Mucosa of stomach (tissue), 1 donor: ENCODE measurements around the gene CRHR2.

Experiments used
- H3K27me3 ChIP-seq: one replicate; pipeline ENCODE4 v1.7.0; 2013; ENCODE audit warnings: mild to moderate bottlenecking, low read length; ENCODE audit not compliant: control insufficient read depth, insufficient read depth
- H3K36me3 ChIP-seq: one replicate; pipeline ENCODE4 v1.7.0; 2013; ENCODE audit warnings: low read length; ENCODE audit not compliant: control insufficient read depth, insufficient read depth
- H3K4me1 ChIP-seq: one replicate; pipeline ENCODE4 v1.7.0; 2013; ENCODE audit warnings: mild to moderate bottlenecking, low read length; ENCODE audit not compliant: control insufficient read depth, insufficient read depth
- H3K4me3 ChIP-seq: one replicate; pipeline ENCODE4 v1.7.0; 2013; ENCODE audit warnings: low read length
- H3K9ac ChIP-seq: one replicate; pipeline ENCODE4 v1.7.0; 2013; ENCODE audit warnings: mild to moderate bottlenecking, low read length, moderate library complexity
- H3K9me3 ChIP-seq: one replicate; pipeline ENCODE4 v1.7.0; 2013; ENCODE audit warnings: mild to moderate bottlenecking, low read length, moderate library complexity; ENCODE audit not compliant: control insufficient read depth
- donor health status: Pancreatic carcinoma.

Gene CRHR2

GRCh38 chr7:30682212-30683083, at the start of gene CRHR2:
Gene CRHR2 (minus strand): TSS chr7:30682456. CDS start chr7:30682280, 176 bp downstream.
- Histone ChIP-seq H3K4me3 (no peak within 1 kb of the TSS), H3K27me3 (peaks cover 62% of the 10 kb centered on the region), H3K9me3 (no peaks in the 10 kb centered on the region), H3K36me3 (no peaks in the 10 kb centered on the region), H3K4me1 (peaks cover 8% of the 10 kb centered on the region), H3K9ac (no peak within 1 kb of the TSS)

DNA sequence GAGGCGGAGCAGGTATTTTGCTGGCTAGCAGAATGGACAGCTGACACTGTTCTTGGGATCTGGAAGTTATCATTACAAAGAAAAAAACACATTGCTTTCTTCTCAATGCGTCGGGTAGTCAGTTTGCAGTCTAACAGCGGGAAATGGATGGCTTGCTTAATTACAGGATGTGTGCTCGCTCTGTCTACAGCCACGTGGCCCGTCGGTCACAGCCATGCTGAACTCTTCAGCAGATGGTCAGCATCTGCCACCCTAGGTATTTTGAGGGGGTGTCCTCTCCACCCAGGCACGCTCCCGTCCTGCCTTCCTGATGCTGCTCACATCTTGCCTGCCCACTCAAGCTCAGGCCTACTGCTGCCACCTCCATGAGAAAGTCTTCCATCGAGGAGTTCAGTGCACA, 49.3 kb upstream of the CRHR2 start:
- Histone ChIP-seq H3K4me1 (no peaks in the 10 kb centered on the region), H3K9ac (no peak overlapping the region), H3K36me3 (no peaks in the 10 kb centered on the region), H3K4me3 (no peak overlapping the region), H3K9me3 (no peaks in the 10 kb centered on the region), H3K27me3 (peaks cover 5% of the 10 kb centered on the region)

- peaks cover 5% of the 10 kb centered on the region for H3K27me3 ChIP-seq
- H3K36me3 ChIP-seq = no peaks in the 10 kb centered on the region
- H3K9ac ChIP-seq = no peak overlapping the region
- H3K4me3 ChIP-seq = no peak overlapping the region
- no peaks in the 10 kb centered on the region for H3K4me1 ChIP-seq
- H3K9me3 ChIP-seq = no peaks in the 10 kb centered on the region
Measured at GRCh38 chr7:30730996-30731395, 48.7 kb upstream of the CRHR2 start.

DNA sequence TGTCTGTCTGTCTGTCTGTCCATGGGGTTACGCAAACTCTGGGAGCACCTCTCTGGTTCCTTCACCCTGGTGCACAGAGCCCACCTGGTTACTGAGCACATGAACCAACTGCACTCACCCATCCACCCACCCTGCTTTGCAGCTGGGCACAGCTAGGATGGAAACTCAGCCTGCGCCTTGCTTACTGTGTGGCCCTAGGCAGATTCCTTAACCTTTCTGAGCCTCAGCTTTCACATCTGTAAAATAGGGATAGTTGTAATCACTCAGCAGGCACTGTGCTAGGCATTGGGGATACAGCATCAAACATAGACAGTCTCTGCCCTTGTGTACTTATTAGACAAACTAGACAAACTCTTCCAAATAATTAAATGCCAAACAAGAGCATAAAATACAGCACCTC, 47.8 kb upstream of the CRHR2 start:
- H3K4me3 ChIP-seq = no peak overlapping the region
- no peaks in the 10 kb centered on the region for H3K36me3 ChIP-seq
- H3K27me3 ChIP-seq = peaks cover 9% of the 10 kb centered on the region
- H3K9me3 ChIP-seq = no peaks in the 10 kb centered on the region
- no peaks in the 10 kb centered on the region for H3K4me1 ChIP-seq
- H3K9ac ChIP-seq = no peak overlapping the region

DNA sequence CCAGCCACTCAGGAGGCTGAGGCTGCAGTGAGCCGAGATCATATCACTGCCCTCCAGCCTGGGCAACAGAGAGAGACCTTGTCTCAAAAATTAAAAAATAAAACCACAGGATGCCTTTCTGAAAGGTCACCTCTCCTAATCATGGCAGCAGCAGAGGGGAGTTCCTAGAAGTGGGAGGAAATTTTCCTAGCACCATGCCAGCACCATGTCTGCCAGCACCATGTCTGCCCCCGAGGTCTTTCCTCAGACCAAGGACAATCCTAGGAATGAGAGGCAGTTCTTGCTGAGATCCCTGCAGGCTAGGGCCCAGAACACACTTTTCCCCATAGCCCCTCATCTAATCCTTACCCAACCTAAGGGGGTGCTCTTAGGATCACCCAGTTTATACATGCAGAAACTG, 47.4 kb upstream of the CRHR2 start:
- H3K27me3 ChIP-seq = peaks cover 9% of the 10 kb centered on the region
- no peaks in the 10 kb centered on the region for H3K9me3 ChIP-seq
- no peaks in the 10 kb centered on the region for H3K4me1 ChIP-seq
- H3K36me3 ChIP-seq = no peaks in the 10 kb centered on the region
- no peak overlapping the region for H3K9ac ChIP-seq
- no peak overlapping the region for H3K4me3 ChIP-seq

GRCh38 chr7:30728591-30729100, 46.4 kb upstream of the CRHR2 start:
- H3K9ac ChIP-seq = no peak overlapping the region
- H3K27me3 ChIP-seq = peaks cover 9% of the 10 kb centered on the region
- H3K9me3 ChIP-seq = no peaks in the 10 kb centered on the region
- H3K4me1 ChIP-seq = no peaks in the 10 kb centered on the region
- no peaks in the 10 kb centered on the region for H3K36me3 ChIP-seq
- H3K4me3 ChIP-seq = no peak overlapping the region

GRCh38 chr7:30727061-30727945, 45.0 kb upstream of the CRHR2 start:
- peaks cover 9% of the 10 kb centered on the region for H3K27me3 ChIP-seq
- no peak overlapping the region for H3K9ac ChIP-seq
- no peaks in the 10 kb centered on the region for H3K4me1 ChIP-seq
- H3K36me3 ChIP-seq = no peaks in the 10 kb centered on the region
- H3K4me3 ChIP-seq = no peak overlapping the region
- no peaks in the 10 kb centered on the region for H3K9me3 ChIP-seq

DNA sequence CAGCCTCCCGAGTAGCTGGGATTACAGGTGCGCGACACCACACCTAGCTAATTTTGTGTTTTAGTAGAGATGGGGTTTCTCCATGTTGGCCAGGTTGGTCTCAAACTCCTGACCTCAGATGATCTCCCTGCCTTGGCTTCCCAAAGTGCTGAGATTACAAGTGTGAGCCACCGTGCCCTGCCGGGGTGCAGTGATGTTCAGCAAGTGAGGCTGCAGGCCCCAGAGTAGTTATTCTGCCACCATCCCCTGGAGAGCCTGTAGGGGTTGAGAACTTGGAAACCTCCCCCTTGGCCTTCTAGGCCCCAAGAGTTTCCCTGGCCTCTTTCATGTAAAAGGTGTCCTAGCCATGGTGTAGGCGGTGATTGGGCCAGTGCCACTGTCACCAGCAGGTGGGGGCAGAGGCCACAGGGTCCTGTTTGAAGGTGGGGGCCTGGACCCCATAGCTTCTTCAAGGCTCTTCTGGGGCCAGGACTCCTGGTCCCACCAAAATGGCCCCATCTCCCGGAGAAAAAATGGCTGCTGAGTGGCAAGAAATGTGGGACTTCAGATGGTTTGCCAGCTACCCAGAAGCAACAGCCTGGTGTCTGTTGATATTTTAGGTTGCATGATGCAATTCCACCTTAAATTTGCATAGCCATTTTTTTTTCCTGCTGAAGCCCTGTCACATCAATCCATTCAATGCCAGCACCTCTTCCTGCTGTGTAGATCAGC, 44.2 kb upstream of the CRHR2 start:
- peaks cover 9% of the 10 kb centered on the region for H3K27me3 ChIP-seq
- H3K9ac ChIP-seq = no peak overlapping the region
- H3K9me3 ChIP-seq = no peaks in the 10 kb centered on the region
- no peaks in the 10 kb centered on the region for H3K4me1 ChIP-seq
- no peak overlapping the region for H3K4me3 ChIP-seq
- no peaks in the 10 kb centered on the region for H3K36me3 ChIP-seq

GRCh38 chr7:30723776-30724175, 41.5 kb upstream of the CRHR2 start:
- Histone ChIP-seq H3K9ac (no peak overlapping the region), H3K36me3 (no peaks in the 10 kb centered on the region), H3K27me3 (peaks cover 4% of the 10 kb centered on the region), H3K4me1 (no peaks in the 10 kb centered on the region), H3K9me3 (no peaks in the 10 kb centered on the region), H3K4me3 (no peak overlapping the region)

- H3K9ac ChIP-seq = no peak overlapping the region
- no peaks in the 10 kb centered on the region for H3K9me3 ChIP-seq
- no peaks in the 10 kb centered on the region for H3K36me3 ChIP-seq
- no peaks in the 10 kb centered on the region for H3K4me1 ChIP-seq
- H3K27me3 ChIP-seq = peaks cover 4% of the 10 kb centered on the region
- H3K4me3 ChIP-seq = no peak overlapping the region
Measured at GRCh38 chr7:30722671-30723070, 40.4 kb upstream of the CRHR2 start.

DNA sequence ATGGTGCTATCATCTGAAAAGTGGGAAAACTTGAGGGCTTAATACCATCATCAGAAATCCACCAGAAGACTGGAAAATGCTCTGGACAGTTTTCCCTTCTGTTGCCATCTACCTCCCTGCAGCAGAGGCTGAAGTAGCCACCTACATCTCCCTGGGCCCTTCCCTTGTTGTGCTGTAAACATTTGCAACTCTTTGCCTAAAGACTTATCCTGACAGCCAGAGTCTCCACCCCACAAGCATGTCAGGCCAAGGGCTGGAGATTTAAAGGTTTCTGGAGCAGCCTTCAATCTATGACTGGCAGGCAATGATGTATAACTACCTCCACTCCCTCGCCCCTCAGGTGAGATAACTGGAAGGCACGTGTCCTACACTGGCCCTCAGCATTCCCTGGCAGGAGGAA, 39.9 kb upstream of the CRHR2 start:
- no peaks in the 10 kb centered on the region for H3K9me3 ChIP-seq
- no peak overlapping the region for H3K9ac ChIP-seq
- no peak overlapping the region for H3K4me3 ChIP-seq
- H3K36me3 ChIP-seq = no peaks in the 10 kb centered on the region
- peaks cover 4% of the 10 kb centered on the region for H3K27me3 ChIP-seq
- no peaks in the 10 kb centered on the region for H3K4me1 ChIP-seq
